Ectodermal cell (in vitro differentiated cells): ENCODE results near the gene MINDY3. TPM values are rescaled to one million over a fixed set of nuclear protein-coding genes. Genes with fewer than 3 reads are reported as not detected.

Experiments
- H3K27ac ChIP-seq: 2 replicates; pipeline ENCODE4 v1.7.0; 2013; ENCODE audit warnings: mild to moderate bottlenecking, low read depth, low read length; ENCODE audit not compliant: insufficient read depth, poor library complexity, severe bottlenecking
- H3K27me3 ChIP-seq: 2 replicates; pipeline ENCODE4 v1.7.0; 2013; ENCODE audit warnings: mild to moderate bottlenecking, low read length; ENCODE audit not compliant: insufficient read depth, control insufficient read depth, poor library complexity, severe bottlenecking
- H3K36me3 ChIP-seq: one replicate; pipeline ENCODE4 v1.7.0; 2013; ENCODE audit warnings: low read length; ENCODE audit not compliant: control insufficient read depth, insufficient read depth
- H3K4me1 ChIP-seq: one replicate; pipeline ENCODE4 v1.7.0; 2013; ENCODE audit warnings: low read length; ENCODE audit not compliant: control insufficient read depth, insufficient read depth
- H3K4me3 ChIP-seq: 2 replicates; pipeline ENCODE4 v1.7.0; 2013; ENCODE audit warnings: low read depth, low read length, control low read depth; ENCODE audit not compliant: insufficient read depth
- H3K9me3 ChIP-seq: 2 replicates; pipeline ENCODE4 v1.7.0; 2013; ENCODE audit warnings: mild to moderate bottlenecking, low read length, moderate library complexity; ENCODE audit not compliant: control insufficient read depth
- WGBS, 2 experiments: methylation state at CpG; one replicate each; pipeline ENCODE4 v1.1.7; 2013; ENCODE audit warnings: missing lambda C conversion rate in 2 of 2; 5-methylcytosine and 5-hydroxymethylcytosine counted together
- polyA plus RNA-seq, 4 experiments: library from polyadenylated mRNA; stranded (reverse); fragments of 50-300 nt; gene quantifications; one replicate each; pipeline ENCODE4 v1.2.3, GENCODE V29; 2013

MINDY3 gene
- 20.3 TPM for polyA plus RNA-seq (2013, experiment 1 of 4)
- polyA plus RNA-seq (2013, experiment 2 of 4), result 21.1 TPM
- polyA plus RNA-seq (2013, experiment 3 of 4), result 15.8 TPM
- polyA plus RNA-seq (2013, experiment 4 of 4), result 17.0 TPM

- H3K9me3 ChIP-seq, result peaks cover 6% of the 10 kb centered on the region
- 2% methylated on average over 47 of the region's 47 CpGs for WGBS, 2 experiments
- peak within 1 kb of the TSS; percentile 74 for H3K4me3 ChIP-seq
- H3K27ac ChIP-seq, result no peak within 1 kb of the TSS
- peaks cover 35% of the 10 kb centered on the region for H3K27me3 ChIP-seq
- H3K4me1 ChIP-seq, result no peaks in the 10 kb centered on the region
- no peaks in the 10 kb centered on the region for H3K36me3 ChIP-seq
Observed at GRCh38 chr10:15859906-15860691, at the start of gene MINDY3. MINDY3 (minus strand) TSS chr10:15860507; CDS start chr10:15860299, 208 bp downstream.

GRCh38 chr10:15901889-15902288, 41.6 kb upstream of the MINDY3 start:
- H3K9me3 ChIP-seq, result no peaks in the 10 kb centered on the region
- H3K36me3 ChIP-seq, result no peaks in the 10 kb centered on the region
- no peaks in the 10 kb centered on the region for H3K4me1 ChIP-seq
- 71 to 78% methylated on average over 3 of the region's 3 CpGs for WGBS, 2 experiments
- no peak overlapping the region for H3K27ac ChIP-seq
- H3K27me3 ChIP-seq, result no peaks in the 10 kb centered on the region
- no peak overlapping the region for H3K4me3 ChIP-seq

- Histone ChIP-seq H3K4me1 (no peaks in the 10 kb centered on the region), H3K27ac (no peak overlapping the region), H3K4me3 (no peak overlapping the region), H3K9me3 (no peaks in the 10 kb centered on the region), H3K27me3 (no peaks in the 10 kb centered on the region), H3K36me3 (no peaks in the 10 kb centered on the region)
- WGBS, 2 experiments, result 78 to 80% methylated on average over 4 of the region's 4 CpGs
Observed at GRCh38 chr10:15898046-15898445, 37.7 kb upstream of the MINDY3 start.

GRCh38 chr10:15897287-15897686, 37.0 kb upstream of the MINDY3 start:
- 80% methylated on average over 1 of the region's 3 CpGs; no CpG with 5 or more reads in 1 of the 2 experiments for WGBS, 2 experiments
- H3K4me3 ChIP-seq, result no peak overlapping the region
- no peaks in the 10 kb centered on the region for H3K9me3 ChIP-seq
- H3K27ac ChIP-seq, result no peak overlapping the region
- H3K27me3 ChIP-seq, result no peaks in the 10 kb centered on the region
- H3K4me1 ChIP-seq, result no peaks in the 10 kb centered on the region
- H3K36me3 ChIP-seq, result no peaks in the 10 kb centered on the region

GRCh38 chr10:15896654-15897053, 36.3 kb upstream of the MINDY3 start:
- H3K9me3 ChIP-seq, result no peaks in the 10 kb centered on the region
- H3K27me3 ChIP-seq, result no peaks in the 10 kb centered on the region
- no peak overlapping the region for H3K4me3 ChIP-seq
- H3K4me1 ChIP-seq, result no peaks in the 10 kb centered on the region
- 91 to 92% methylated on average over 4 of the region's 4 CpGs for WGBS, 2 experiments
- no peaks in the 10 kb centered on the region for H3K36me3 ChIP-seq
- no peak overlapping the region for H3K27ac ChIP-seq

- Histone ChIP-seq H3K4me1 (peaks cover 6% of the 10 kb centered on the region), H3K9me3 (no peaks in the 10 kb centered on the region), H3K27me3 (no peaks in the 10 kb centered on the region), H3K36me3 (no peaks in the 10 kb centered on the region), H3K4me3 (no peak overlapping the region), H3K27ac (no peak overlapping the region)
- WGBS, 2 experiments, result 90 to 92% methylated on average over 3 of the region's 3 CpGs
Observed at GRCh38 chr10:15884447-15884846, 24.1 kb upstream of the MINDY3 start.

- Histone ChIP-seq H3K4me3 (no peak overlapping the region), H3K36me3 (no peaks in the 10 kb centered on the region), H3K27me3 (no peaks in the 10 kb centered on the region), H3K9me3 (no peaks in the 10 kb centered on the region), H3K4me1 (peaks cover 12% of the 10 kb centered on the region), H3K27ac (no peak overlapping the region)
- WGBS, 2 experiments, result no CpG with 5 or more reads among the region's 1 CpG
Observed at GRCh38 chr10:15881542-15881941, 21.2 kb upstream of the MINDY3 start.

GRCh38 chr10:15879663-15880062, 19.4 kb upstream of the MINDY3 start:
- WGBS, 2 experiments, result 5 to 7% methylated on average over 1 of the region's 1 CpG
- Histone ChIP-seq H3K4me1 (peaks cover 12% of the 10 kb centered on the region), H3K27me3 (no peaks in the 10 kb centered on the region), H3K4me3 (no peak overlapping the region), H3K27ac (peak overlapping the region; percentile 63), H3K9me3 (no peaks in the 10 kb centered on the region), H3K36me3 (no peaks in the 10 kb centered on the region)

GRCh38 chr10:15879058-15879457, 18.8 kb upstream of the MINDY3 start:
- Histone ChIP-seq H3K27me3 (no peaks in the 10 kb centered on the region), H3K4me3 (no peak overlapping the region), H3K9me3 (no peaks in the 10 kb centered on the region), H3K27ac (no peak overlapping the region), H3K4me1 (peaks cover 12% of the 10 kb centered on the region), H3K36me3 (no peaks in the 10 kb centered on the region)
- WGBS, 2 experiments, result 32 to 50% methylated on average over 1 of the region's 2 CpGs

GRCh38 chr10:15877836-15878576, 17.7 kb upstream of the MINDY3 start:
- 73 to 74% methylated on average over 14 of the region's 14 CpGs for WGBS, 2 experiments
- Histone ChIP-seq H3K4me1 (peaks cover 12% of the 10 kb centered on the region), H3K9me3 (no peaks in the 10 kb centered on the region), H3K36me3 (no peaks in the 10 kb centered on the region), H3K4me3 (no peak overlapping the region), H3K27me3 (no peaks in the 10 kb centered on the region), H3K27ac (no peak overlapping the region)
